Measurements from ENCODE around the gene ADGRL1.

Gene ADGRL1

GRCh38 chr19:14127929-14128509 is 78.0 kb downstream of the ADGRL1 start:
- peak; percentile 44 for DNase-seq (ENCODE audit: low read depth)
- H3K4me3 ChIP-seq (ENCODE audit: low read length), result no peak overlapping the region
- no peak for TF ChIP-seq CTCF (conservative IDR thresholded peaks at IDR 0.05; ENCODE audit: low read length)

- no peak overlapping the region for H3K4me3 ChIP-seq (ENCODE audit: low read length)
- no peak for DNase-seq (ENCODE audit: low read depth)
- TF ChIP-seq CTCF (conservative IDR thresholded peaks at IDR 0.05; ENCODE audit: low read length), result no peak
These were observed 78.8 kb downstream of the ADGRL1 start for GRCh38 chr19:14127176-14127575.

GRCh38 chr19:14122924-14123323 is 83.0 kb downstream of the ADGRL1 start:
- no peak overlapping the region for H3K4me3 ChIP-seq (ENCODE audit: low read length)
- no peak for TF ChIP-seq CTCF (conservative IDR thresholded peaks at IDR 0.05; ENCODE audit: low read length)
- no peak for DNase-seq (ENCODE audit: low read depth)

- TF ChIP-seq CTCF (conservative IDR thresholded peaks at IDR 0.05; ENCODE audit: low read length), result no peak
- no peak for DNase-seq (ENCODE audit: low read depth)
- H3K4me3 ChIP-seq (ENCODE audit: low read length), result no peak overlapping the region
These were observed 85.5 kb downstream of the ADGRL1 start for GRCh38 chr19:14120497-14120780.

- H3K4me3 ChIP-seq (ENCODE audit: low read length), result no peak overlapping the region
- TF ChIP-seq CTCF (conservative IDR thresholded peaks at IDR 0.05; ENCODE audit: low read length), result no peak
- no peak for DNase-seq (ENCODE audit: low read depth)
These were observed 86.1 kb downstream of the ADGRL1 start for GRCh38 chr19:14119644-14120496.

- peak overlapping the region; percentile 66 for H3K4me3 ChIP-seq (ENCODE audit: low read length)
- TF ChIP-seq CTCF (conservative IDR thresholded peaks at IDR 0.05; ENCODE audit: low read length), result no peak
- DNase-seq (ENCODE audit: low read depth), result no peak
These were observed 86.8 kb downstream of the ADGRL1 start for GRCh38 chr19:14119146-14119545.

All from AG10803 (cell line).